Measurements from ENCODE around the gene MED12. TPM values are rescaled to one million over a fixed set of nuclear protein-coding genes. Genes with fewer than 3 reads are reported as not detected.

The MED12 gene
- total and polyA plus RNA-seq, 2 experiments from 2014 or later: 7.1 to 40.6 TPM

GRCh38 chrX:71102292-71102691 lies 16.1 kb upstream of the MED12 start:
- Histone ChIP-seq H3K4me1 (ENCODE audit: insufficient read depth) (peaks cover 57% of the 10 kb centered on the region), H2AFZ (no peak overlapping the region), H3K27ac (ENCODE audit: low read depth) (0 out of 2 replicates have a peak overlapping the region, but pooled peaks have one; percentile 88), H3K4me3 (peak overlapping the region; percentile 53; the same call in 1 of the 2 replicates), H3K4me2 (peak overlapping the region; percentile 71), H3K36me3 (ENCODE audit: insufficient read depth) (no peaks in the 10 kb centered on the region), H4K20me1 (replicated peaks; ENCODE audit: insufficient read depth) (no peaks in the 10 kb centered on the region), H3K27me3 (ENCODE audit: insufficient read depth) (peaks cover 4% of the 10 kb centered on the region; the same call in 1 of the 2 replicates), H3K9me2 (ENCODE audit: insufficient read depth) (no peaks in the 10 kb centered on the region), H3F3A (replicated peaks; ENCODE audit: low read depth) (peaks cover 5% of the 10 kb centered on the region; the same call in 1 of the 2 replicates), H3K79me2 (replicated peaks; ENCODE audit: insufficient read depth) (peaks cover 13% of the 10 kb centered on the region)
- no peak for DNase-seq (ENCODE audit: low spot score)
- peaks cover 10% of the 10 kb centered on the region; the same call in 1 of the 3 replicates for H3K36me3 Mint-ChIP-seq (ENCODE audit: low read depth)
- H3K4me3 Mint-ChIP-seq: peak overlapping the region; percentile 25; the same call in 1 of the 3 replicates
- TF ChIP-seq POLR2AphosphoS5 (IDR thresholded peaks at IDR 0.05; ENCODE audit: low read depth): no peak
- ATAC-seq: no peak
- H3K9me3 Mint-ChIP-seq: no peaks in the 10 kb centered on the region
- H3K27ac Mint-ChIP-seq: 0 out of 2 replicates have a peak overlapping the region, but pooled peaks have one; percentile 52
- H3K27me3 Mint-ChIP-seq (ENCODE audit: insufficient read depth, low read depth, poor library complexity): peaks cover 6% of the 10 kb centered on the region
- H3K4me1 Mint-ChIP-seq: peaks cover 51% of the 10 kb centered on the region

- no peaks in the 10 kb centered on the region for H3K9me3 Mint-ChIP-seq
- H3K4me3 ChIP-seq: peak overlapping the region; percentile 53
- H4K20me1 ChIP-seq (replicated peaks; ENCODE audit: insufficient read depth): no peaks in the 10 kb centered on the region
- no peak overlapping the region for H2AFZ ChIP-seq
- H3K27ac ChIP-seq (ENCODE audit: low read depth): peak overlapping the region; percentile 96
- peaks cover 5% of the 10 kb centered on the region; the same call in 1 of the 2 replicates for H3F3A ChIP-seq (replicated peaks; ENCODE audit: low read depth)
- DNase-seq (ENCODE audit: low spot score): peak; percentile 80
- peak overlapping the region; percentile 68 for H3K4me3 Mint-ChIP-seq
- no peak for TF ChIP-seq NANOG (IDR thresholded peaks at IDR 0.05; ENCODE audit: borderline replicate concordance)
- 0 out of 2 replicates have a peak, but pooled peaks have one; percentile 25 for TF ChIP-seq CREB1 (CRISPR knock-in tag; IDR thresholded peaks at IDR 0.05; ENCODE audit: low read depth)
- no peak for TF ChIP-seq EZH2 (IDR thresholded peaks at IDR 0.05; ENCODE audit: low read depth, unreplicated experiment)
- no peak for TF ChIP-seq CTCF (conservative IDR thresholded peaks at IDR 0.05; ENCODE audit: low read depth in 2 of 2)
- peak; percentile 21; the same call in 1 of the 2 replicates for TF ChIP-seq POLR2AphosphoS5 (IDR thresholded peaks at IDR 0.05; ENCODE audit: low read depth)
- H3K27me3 ChIP-seq (ENCODE audit: insufficient read depth): no peaks in the 10 kb centered on the region
- H3K36me3 Mint-ChIP-seq (ENCODE audit: low read depth): peaks cover 10% of the 10 kb centered on the region; the same call in 1 of the 3 replicates
- ATAC-seq: peak; percentile 65
- H3K9me2 ChIP-seq (ENCODE audit: insufficient read depth): no peaks in the 10 kb centered on the region
- H3K4me2 ChIP-seq: peak overlapping the region; percentile 80
- peaks cover 54% of the 10 kb centered on the region for H3K4me1 Mint-ChIP-seq
- peaks cover 51% of the 10 kb centered on the region for H3K4me1 ChIP-seq (ENCODE audit: insufficient read depth)
- H3K79me2 ChIP-seq (replicated peaks; ENCODE audit: insufficient read depth): 0 out of 2 replicates have a peak, but pooled peaks cover 5% of the 10 kb centered on the region
- H3K27me3 Mint-ChIP-seq (ENCODE audit: insufficient read depth, low read depth, poor library complexity): peaks cover 6% of the 10 kb centered on the region
- peak overlapping the region; percentile 83 for H3K27ac Mint-ChIP-seq
- no peaks in the 10 kb centered on the region for H3K36me3 ChIP-seq (ENCODE audit: insufficient read depth)
Observed at GRCh38 chrX:71103110-71103983, 15.0 kb upstream of the MED12 start.

GRCh38 chrX:71105628-71106027 lies 12.8 kb upstream of the MED12 start:
- H3K27me3 ChIP-seq (ENCODE audit: insufficient read depth): peaks cover 4% of the 10 kb centered on the region; the same call in 1 of the 2 replicates
- H2AFZ ChIP-seq: no peak overlapping the region
- no peak for TF ChIP-seq ETS1 (IDR thresholded peaks at IDR 0.05)
- TF ChIP-seq POLR2AphosphoS5 (IDR thresholded peaks at IDR 0.05; ENCODE audit: low read depth): no peak
- peaks cover 41% of the 10 kb centered on the region for H3K4me1 ChIP-seq (ENCODE audit: insufficient read depth)
- H3F3A ChIP-seq (replicated peaks; ENCODE audit: low read depth): 0 out of 2 replicates have a peak, but pooled peaks cover 5% of the 10 kb centered on the region
- no peak overlapping the region for H3K4me3 Mint-ChIP-seq
- H3K4me3 ChIP-seq: no peak overlapping the region
- H4K20me1 ChIP-seq (replicated peaks; ENCODE audit: insufficient read depth): no peaks in the 10 kb centered on the region
- 0 out of 2 replicates have a peak, but pooled peaks cover 5% of the 10 kb centered on the region for H3K79me2 ChIP-seq (replicated peaks; ENCODE audit: insufficient read depth)
- H3K36me3 Mint-ChIP-seq (ENCODE audit: low read depth): peaks cover 10% of the 10 kb centered on the region; the same call in 1 of the 3 replicates
- no peak overlapping the region for H3K4me2 ChIP-seq
- H3K4me1 Mint-ChIP-seq: peaks cover 42% of the 10 kb centered on the region
- H3K27me3 Mint-ChIP-seq (ENCODE audit: insufficient read depth, low read depth, poor library complexity): peaks cover 6% of the 10 kb centered on the region
- no peak for ATAC-seq
- no peaks in the 10 kb centered on the region for H3K36me3 ChIP-seq (ENCODE audit: insufficient read depth)
- no peaks in the 10 kb centered on the region for H3K9me3 Mint-ChIP-seq
- no peak for DNase-seq (ENCODE audit: low spot score)
- no peak overlapping the region for H3K27ac ChIP-seq (ENCODE audit: low read depth)
- H3K27ac Mint-ChIP-seq: no peak overlapping the region
- H3K9me2 ChIP-seq (ENCODE audit: insufficient read depth): no peaks in the 10 kb centered on the region

Measured in GM23338 (cell line).